Stimulated activated naive B cell treated with anti-CD40 and anti-IgM and Interleukin-4, amounts not matched to agents 10 μg/mL and 1 μg/mL and 100 μg/mL, for 72 hours (primary cell): ENCODE data around the gene SPAG16.

Source experiments
- ATAC-seq, 2 donors: fragments of 150-1000 bp; cut with Tn5 transposase; replicated peaks; 2 replicates each; pipeline ENCODE4 v1.10.0; 2021; ENCODE audit warnings: moderate library complexity in 1 of 2
- DNase-seq: peaks from one replicate; pipeline ENCODE4 v3.0.0; 2021
- H3K27ac Mint-ChIP-seq: one replicate; pipeline ENCODE4 v1.8.0; 2022; ENCODE audit warnings: mild to moderate bottlenecking, mixed read lengths
- H3K27me3 Mint-ChIP-seq, 2 donors: one replicate each; pipeline ENCODE4 v1.8.0; 2022; ENCODE audit warnings: mixed read lengths in 2 of 2
- H3K36me3 Mint-ChIP-seq, 2 donors: one replicate each; pipeline ENCODE4 v1.8.0; 2022; ENCODE audit warnings: mixed read lengths in 2 of 2, mild to moderate bottlenecking in 1 of 2
- H3K4me1 Mint-ChIP-seq, 2 donors: one replicate each; pipeline ENCODE4 v1.8.0; 2022; ENCODE audit warnings: mixed read lengths in 2 of 2, mild to moderate bottlenecking in 1 of 2
- H3K4me3 Mint-ChIP-seq, 2 donors: one replicate each; pipeline ENCODE4 v1.8.0; 2022; ENCODE audit warnings: mild to moderate bottlenecking in 2 of 2, mixed read lengths in 2 of 2, moderate library complexity in 1 of 2
- H3K9me3 Mint-ChIP-seq, 2 donors: one replicate each; pipeline ENCODE4 v1.8.0; 2022; ENCODE audit warnings: mixed read lengths in 2 of 2, mild to moderate bottlenecking in 1 of 2

The SPAG16 gene

DNA sequence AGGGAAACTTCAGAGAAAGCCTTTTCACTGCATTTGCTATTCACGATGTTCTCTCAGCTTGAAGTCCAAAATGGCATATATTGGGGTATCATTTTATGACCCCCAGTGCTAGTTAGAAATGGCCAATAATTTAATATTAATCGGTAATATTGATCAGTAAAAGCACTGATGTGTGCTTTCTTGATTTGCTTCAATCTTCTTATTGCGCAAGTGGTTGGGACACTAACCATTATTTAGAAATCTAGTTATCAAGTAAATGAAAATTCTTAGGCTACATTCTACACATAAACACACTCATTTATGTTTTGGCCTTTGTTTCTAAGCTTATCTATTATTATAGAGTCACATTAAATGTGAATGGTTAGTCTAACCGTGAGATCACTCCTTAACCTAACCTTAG, 1076.9 kb downstream of the SPAG16 start:
- ATAC-seq (no peak), DNase-seq (no peak)
- H3K27me3 Mint-ChIP-seq, result no peaks in the 10 kb centered on the region
- peaks cover 8 to 17% of the 10 kb centered on the region in 2 donors for H3K9me3 Mint-ChIP-seq
- H3K4me3 Mint-ChIP-seq, result no peak overlapping the region
- no peak overlapping the region for H3K27ac Mint-ChIP-seq
- no peaks in the 10 kb centered on the region for H3K4me1 Mint-ChIP-seq
- no peaks in the 10 kb centered on the region for H3K36me3 Mint-ChIP-seq

DNA sequence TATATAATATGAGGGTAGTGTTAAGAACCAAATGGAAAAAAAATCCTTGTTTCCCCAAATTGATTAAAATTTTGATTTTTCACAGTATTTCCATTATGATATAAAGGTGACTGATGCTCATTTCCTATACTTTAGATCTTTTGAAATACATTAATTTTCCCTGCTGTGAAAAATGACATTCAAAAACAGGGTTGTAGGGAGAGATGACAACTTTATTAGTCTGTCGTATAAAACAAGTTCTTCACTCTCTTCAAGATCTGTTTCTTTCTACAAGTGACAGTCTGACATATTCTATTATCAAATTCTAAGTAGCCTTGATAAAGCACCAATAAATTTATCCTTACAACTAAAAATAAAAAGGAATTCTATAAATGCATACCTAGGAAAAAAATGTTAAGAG, 1081.3 kb downstream of the SPAG16 start:
- Mint-ChIP-seq H3K9me3 (no peaks in the 10 kb centered on the region), H3K27ac (no peak overlapping the region), H3K36me3 (no peaks in the 10 kb centered on the region), H3K27me3 (no peaks in the 10 kb centered on the region), H3K4me3 (no peak overlapping the region), H3K4me1 (no peaks in the 10 kb centered on the region)
- ATAC-seq (no peak), DNase-seq (no peak)

DNA sequence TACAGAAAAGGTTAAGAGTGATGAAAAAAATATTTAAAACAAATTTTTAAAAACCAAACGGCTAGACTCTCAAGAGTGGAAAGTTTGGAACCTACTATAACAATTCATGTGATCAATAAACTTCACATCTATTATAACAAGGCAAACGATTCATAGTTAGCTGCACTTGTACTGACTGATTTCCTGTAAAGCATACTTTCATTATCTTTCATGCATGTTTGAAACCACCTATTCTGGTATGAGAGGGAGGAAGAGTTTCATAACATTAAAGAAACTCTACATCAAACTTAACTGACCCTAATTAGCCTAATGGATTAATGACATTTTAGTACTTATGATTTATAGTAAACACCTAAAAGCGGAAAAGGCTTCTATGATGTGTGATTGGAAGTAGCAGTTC, 1082.9 kb downstream of the SPAG16 start:
- no peaks in the 10 kb centered on the region for H3K27me3 Mint-ChIP-seq
- H3K4me3 Mint-ChIP-seq, result no peak overlapping the region
- DNase-seq, result no peak
- no peak overlapping the region for H3K27ac Mint-ChIP-seq
- H3K4me1 Mint-ChIP-seq, result no peaks in the 10 kb centered on the region
- no peaks in the 10 kb centered on the region for H3K9me3 Mint-ChIP-seq
- no peaks in the 10 kb centered on the region for H3K36me3 Mint-ChIP-seq
- no peak for ATAC-seq

DNA sequence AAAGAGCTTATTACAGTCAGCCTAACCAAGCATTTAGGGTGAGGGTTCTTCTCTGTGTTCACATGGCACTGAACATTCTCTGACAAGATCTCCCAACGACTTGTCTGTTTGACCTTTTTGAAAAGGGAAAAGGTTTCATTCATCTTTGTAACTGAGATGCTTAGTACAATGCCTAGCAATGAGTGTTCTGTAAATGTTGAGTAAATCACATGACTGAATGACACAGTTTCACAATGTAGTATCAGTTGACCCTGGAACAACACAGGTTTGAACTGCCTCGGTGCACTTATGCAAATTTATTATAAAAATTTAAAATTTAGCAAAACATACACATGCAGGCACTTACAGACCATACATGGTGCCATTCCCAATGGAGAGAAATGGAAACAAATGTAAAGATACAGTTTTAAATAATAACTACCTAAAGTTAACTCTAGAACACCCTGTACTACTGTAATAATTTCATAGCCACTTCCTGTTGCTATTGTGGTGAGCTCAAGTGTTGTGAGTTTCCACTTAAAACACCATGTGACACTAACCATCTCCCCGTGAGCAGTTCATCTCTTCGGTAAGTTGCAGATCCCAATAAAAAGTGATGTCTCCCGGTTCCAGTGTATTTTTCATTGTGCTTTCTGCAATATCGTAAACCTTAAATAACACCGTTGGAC, 1092.5 kb downstream of the SPAG16 start:
- no peaks in the 10 kb centered on the region for H3K9me3 Mint-ChIP-seq
- no peaks in the 10 kb centered on the region for H3K27me3 Mint-ChIP-seq
- no peaks in the 10 kb centered on the region for H3K36me3 Mint-ChIP-seq
- no peak overlapping the region for H3K4me3 Mint-ChIP-seq
- ATAC-seq (no peak), DNase-seq (no peak)
- no peak overlapping the region for H3K27ac Mint-ChIP-seq
- H3K4me1 Mint-ChIP-seq, result no peaks in the 10 kb centered on the region

DNA sequence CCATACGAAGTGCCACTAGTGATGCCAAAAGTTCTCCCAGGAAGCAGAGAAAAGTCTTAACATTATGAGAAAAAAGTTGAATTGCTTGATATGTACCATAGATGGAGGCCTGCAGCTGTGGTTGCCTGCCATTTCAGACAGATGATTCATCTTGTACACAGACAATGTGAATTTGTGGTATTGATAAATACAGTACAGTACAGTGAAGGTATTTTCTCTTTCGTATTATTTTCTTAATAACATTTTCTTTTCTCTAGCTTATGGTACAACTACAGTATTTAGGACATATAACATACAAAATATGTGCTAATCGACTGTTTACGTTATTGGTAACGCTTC, 1093.0 kb downstream of the SPAG16 start:
- Mint-ChIP-seq H3K9me3 (no peaks in the 10 kb centered on the region), H3K36me3 (no peaks in the 10 kb centered on the region), H3K27ac (no peak overlapping the region), H3K4me1 (no peaks in the 10 kb centered on the region), H3K27me3 (no peaks in the 10 kb centered on the region), H3K4me3 (no peak overlapping the region)
- DNase-seq (no peak), ATAC-seq (no peak)

DNA sequence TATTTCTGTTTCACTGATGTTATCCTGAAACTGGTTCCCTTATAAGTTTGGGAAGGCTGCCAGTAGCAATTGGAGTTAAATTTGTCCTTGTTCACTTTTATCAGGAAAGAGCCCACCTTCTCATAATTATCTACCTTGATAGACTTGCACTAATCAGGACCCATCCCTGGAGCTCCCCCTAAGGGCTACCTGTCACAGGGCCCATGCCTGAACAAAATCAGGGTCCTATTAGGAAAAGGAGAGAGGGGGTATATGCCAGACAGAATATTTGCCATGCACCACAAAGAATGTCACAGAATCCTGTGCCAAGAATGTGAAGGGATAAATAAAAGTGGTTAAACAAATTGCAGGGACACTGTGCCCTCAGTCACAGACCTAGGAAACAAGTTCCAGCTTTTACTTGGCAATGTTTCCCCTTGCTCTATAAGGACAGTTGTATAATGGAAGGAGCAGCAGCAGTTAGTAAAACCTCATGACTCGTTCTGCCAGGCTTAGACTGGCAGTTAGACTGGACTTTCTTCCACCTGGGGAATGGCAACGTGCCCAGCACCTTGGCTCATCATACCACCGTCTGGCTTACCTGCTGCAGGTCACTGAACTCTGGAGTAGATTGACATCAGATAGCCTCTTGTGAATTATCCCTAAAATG, 1094.3 kb downstream of the SPAG16 start:
- no peaks in the 10 kb centered on the region for H3K27me3 Mint-ChIP-seq
- H3K4me1 Mint-ChIP-seq, result no peaks in the 10 kb centered on the region
- no peak overlapping the region for H3K27ac Mint-ChIP-seq
- no peak overlapping the region for H3K4me3 Mint-ChIP-seq
- H3K36me3 Mint-ChIP-seq, result no peaks in the 10 kb centered on the region
- no peaks in the 10 kb centered on the region for H3K9me3 Mint-ChIP-seq
- DNase-seq (no peak), ATAC-seq (no peak)

DNA sequence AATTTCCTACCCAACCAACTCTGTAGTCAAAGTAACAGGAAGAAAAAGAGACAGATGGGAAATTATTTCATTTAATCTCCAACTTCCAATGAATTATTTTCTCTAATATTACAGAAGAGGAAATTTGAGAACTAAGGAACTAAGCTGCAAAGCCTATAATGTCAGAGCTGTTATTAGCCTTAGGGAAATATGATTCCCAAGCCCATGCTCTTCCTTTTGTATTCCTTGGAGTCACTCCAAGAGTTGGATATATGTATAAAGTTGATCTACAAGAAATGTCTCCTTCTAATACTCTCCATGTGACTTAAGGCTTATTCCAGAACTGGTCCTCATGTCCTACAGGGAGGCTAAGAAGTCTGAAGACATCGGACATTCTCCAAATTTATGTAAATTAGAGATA, 1095.0 kb downstream of the SPAG16 start:
- no peaks in the 10 kb centered on the region for H3K4me1 Mint-ChIP-seq
- no peaks in the 10 kb centered on the region for H3K9me3 Mint-ChIP-seq
- no peaks in the 10 kb centered on the region for H3K27me3 Mint-ChIP-seq
- no peak overlapping the region for H3K4me3 Mint-ChIP-seq
- H3K36me3 Mint-ChIP-seq, result no peaks in the 10 kb centered on the region
- DNase-seq (no peak), ATAC-seq (no peak)
- no peak overlapping the region for H3K27ac Mint-ChIP-seq

DNA sequence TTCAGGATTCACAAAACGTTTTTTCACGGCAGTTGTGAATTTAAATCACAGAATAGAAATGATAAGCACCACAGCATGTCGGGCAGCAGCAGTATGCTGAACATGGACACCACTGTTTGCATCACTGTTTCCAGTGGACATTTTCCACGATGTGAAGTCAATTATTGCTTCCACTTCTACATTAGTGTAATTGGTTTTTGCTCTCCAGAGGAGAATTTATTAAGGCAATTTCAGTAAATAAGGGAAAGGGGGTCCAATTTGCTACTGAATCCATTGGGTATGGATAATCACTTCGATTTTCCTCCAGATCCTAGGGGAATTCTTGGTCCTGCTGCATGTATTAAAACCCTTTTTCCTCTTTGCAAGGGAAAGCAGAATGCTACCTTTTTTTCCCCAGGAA, 1096.4 kb downstream of the SPAG16 start:
- no peaks in the 10 kb centered on the region for H3K4me1 Mint-ChIP-seq
- H3K27ac Mint-ChIP-seq, result no peak overlapping the region
- no peaks in the 10 kb centered on the region for H3K36me3 Mint-ChIP-seq
- no peaks in the 10 kb centered on the region for H3K27me3 Mint-ChIP-seq
- no peak overlapping the region for H3K4me3 Mint-ChIP-seq
- H3K9me3 Mint-ChIP-seq, result no peaks in the 10 kb centered on the region
- ATAC-seq, result no peak
- DNase-seq, result no peak

DNA sequence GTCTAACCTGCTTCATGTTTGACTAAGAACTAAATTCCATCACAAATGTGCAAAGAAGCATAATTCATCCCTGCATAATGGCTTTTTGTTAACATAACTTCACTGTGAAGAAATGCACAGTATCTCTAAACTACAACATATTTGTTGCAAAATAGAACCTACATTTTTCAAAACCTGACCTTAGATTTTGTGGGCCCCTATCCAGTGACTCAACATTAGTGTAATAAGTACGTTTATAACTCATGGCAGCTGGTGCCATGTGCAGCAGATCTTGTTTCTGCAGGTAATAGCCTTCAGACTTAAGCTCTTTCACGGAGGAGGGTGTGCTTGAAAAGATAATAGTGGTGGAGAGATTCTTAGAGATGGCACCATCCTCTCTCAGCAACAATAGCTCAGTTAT, 1098.0 kb downstream of the SPAG16 start:
- Mint-ChIP-seq H3K4me1 (no peaks in the 10 kb centered on the region), H3K27me3 (no peaks in the 10 kb centered on the region), H3K36me3 (no peaks in the 10 kb centered on the region), H3K9me3 (no peaks in the 10 kb centered on the region), H3K4me3 (no peak overlapping the region), H3K27ac (no peak overlapping the region)
- ATAC-seq, result no peak
- DNase-seq, result no peak

DNA sequence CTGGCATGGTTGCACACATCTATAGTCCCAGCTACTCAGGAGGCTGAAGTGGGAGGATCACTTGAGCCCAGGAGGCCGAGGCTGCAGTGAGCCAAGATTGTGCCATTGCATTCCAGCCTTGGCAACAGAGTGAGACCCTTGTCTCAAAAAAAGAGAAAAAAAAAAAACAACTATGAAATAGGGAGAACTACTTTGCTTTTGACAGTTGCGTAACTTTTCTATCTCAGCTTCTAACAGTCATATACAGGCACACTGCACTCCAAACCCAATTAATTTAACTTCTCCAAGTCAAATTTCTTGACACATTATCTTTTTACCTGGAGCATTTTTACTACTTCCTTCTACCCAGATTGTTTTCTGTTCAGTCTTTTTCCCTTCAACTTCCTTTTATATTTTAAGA, 1102.5 kb downstream of the SPAG16 start:
- no peaks in the 10 kb centered on the region for H3K9me3 Mint-ChIP-seq
- H3K27me3 Mint-ChIP-seq, result no peaks in the 10 kb centered on the region
- no peak overlapping the region for H3K27ac Mint-ChIP-seq
- H3K36me3 Mint-ChIP-seq, result no peaks in the 10 kb centered on the region
- ATAC-seq (no peak), DNase-seq (no peak)
- H3K4me3 Mint-ChIP-seq, result no peak overlapping the region
- no peaks in the 10 kb centered on the region for H3K4me1 Mint-ChIP-seq

DNA sequence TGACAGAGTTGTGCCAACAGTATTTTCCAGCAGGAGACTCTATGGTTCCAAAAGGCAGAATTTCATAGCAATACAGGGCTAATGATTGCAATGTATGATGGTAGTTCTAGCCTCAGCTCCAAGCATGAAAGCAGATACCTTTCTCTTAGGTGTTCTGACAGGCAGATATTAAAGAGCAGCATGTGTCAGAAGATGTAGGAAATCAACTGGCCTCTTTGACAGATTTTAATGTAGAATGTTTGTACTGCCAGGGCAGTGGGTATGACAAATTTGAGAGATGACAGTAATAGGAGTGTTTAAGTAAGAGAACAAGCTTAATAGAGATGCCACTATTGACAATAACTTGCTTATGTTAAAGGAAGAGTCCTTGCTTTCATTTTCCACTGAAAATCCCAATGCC, 1105.1 kb downstream of the SPAG16 start:
- ATAC-seq, result no peak
- Mint-ChIP-seq H3K9me3 (no peaks in the 10 kb centered on the region), H3K4me3 (no peak overlapping the region), H3K4me1 (no peaks in the 10 kb centered on the region), H3K36me3 (no peaks in the 10 kb centered on the region), H3K27ac (no peak overlapping the region), H3K27me3 (no peaks in the 10 kb centered on the region)
- no peak for DNase-seq

DNA sequence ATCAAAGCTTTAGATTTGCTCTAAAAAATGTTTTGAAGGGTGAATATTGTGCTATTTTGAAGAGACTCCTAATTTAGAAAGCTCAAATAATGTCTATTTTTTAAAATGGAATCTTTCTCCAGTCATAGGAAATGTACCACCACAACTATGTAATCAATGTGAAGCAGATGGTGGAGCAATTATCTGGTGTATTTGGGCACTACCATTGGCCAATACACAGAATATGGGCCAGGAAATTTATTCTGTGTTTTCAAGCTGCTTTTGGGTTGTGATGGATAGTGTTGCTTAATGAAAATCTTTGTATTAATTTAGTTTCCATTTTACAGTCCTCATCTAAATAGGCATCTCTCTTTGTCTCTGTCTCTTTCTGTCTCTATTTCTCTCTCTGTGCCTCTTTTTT, 1109.5 kb downstream of the SPAG16 start:
- Mint-ChIP-seq H3K4me3 (no peak overlapping the region), H3K4me1 (no peaks in the 10 kb centered on the region), H3K27ac (no peak overlapping the region), H3K9me3 (no peaks in the 10 kb centered on the region), H3K36me3 (no peaks in the 10 kb centered on the region), H3K27me3 (no peaks in the 10 kb centered on the region)
- ATAC-seq (no peak), DNase-seq (no peak)

DNA sequence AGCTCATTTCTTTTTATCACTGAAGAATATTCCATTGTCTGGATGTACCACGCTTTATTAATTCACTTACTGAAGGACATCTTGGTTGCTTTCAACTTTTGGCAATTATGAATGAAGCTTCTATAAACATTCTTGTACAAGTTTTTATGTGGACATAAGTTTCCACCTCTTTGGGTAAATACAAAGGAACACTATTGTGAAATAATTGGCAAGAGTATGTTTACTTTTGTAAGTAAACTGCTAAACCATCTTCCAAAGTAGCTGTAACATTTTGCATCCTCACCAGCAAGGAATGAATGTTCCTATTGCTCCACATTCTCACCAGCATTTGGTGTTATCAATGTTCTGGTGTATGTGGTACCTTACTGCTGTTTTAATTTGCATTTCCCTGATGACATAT, 1110.8 kb downstream of the SPAG16 start:
- Mint-ChIP-seq H3K27ac (no peak overlapping the region), H3K9me3 (no peaks in the 10 kb centered on the region), H3K4me1 (no peaks in the 10 kb centered on the region), H3K4me3 (no peak overlapping the region), H3K27me3 (no peaks in the 10 kb centered on the region), H3K36me3 (no peaks in the 10 kb centered on the region)
- DNase-seq (no peak), ATAC-seq (no peak)

DNA sequence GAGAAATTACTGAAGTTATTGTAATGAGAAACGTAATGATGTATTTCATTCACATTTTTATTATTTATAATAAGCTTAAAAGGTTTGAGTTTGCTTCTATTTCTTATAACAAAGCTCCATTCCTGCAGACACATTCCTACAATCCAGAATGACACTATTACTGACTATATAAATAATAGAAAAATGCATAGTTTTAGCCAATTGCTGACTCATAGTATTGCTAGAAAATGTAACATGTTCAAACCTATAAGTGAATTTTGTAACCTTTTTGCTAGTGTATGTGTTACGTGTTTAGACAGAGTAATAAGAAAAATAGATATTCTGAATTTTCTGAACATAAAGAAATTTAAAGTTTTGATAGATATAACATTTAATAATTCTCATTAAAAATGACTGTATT, 1117.3 kb downstream of the SPAG16 start:
- DNase-seq (no peak), ATAC-seq (no peak)
- no peak overlapping the region for H3K4me3 Mint-ChIP-seq
- no peak overlapping the region for H3K27ac Mint-ChIP-seq
- H3K9me3 Mint-ChIP-seq, result no peaks in the 10 kb centered on the region
- H3K36me3 Mint-ChIP-seq, result no peaks in the 10 kb centered on the region
- no peaks in the 10 kb centered on the region for H3K27me3 Mint-ChIP-seq
- H3K4me1 Mint-ChIP-seq, result no peaks in the 10 kb centered on the region

DNA sequence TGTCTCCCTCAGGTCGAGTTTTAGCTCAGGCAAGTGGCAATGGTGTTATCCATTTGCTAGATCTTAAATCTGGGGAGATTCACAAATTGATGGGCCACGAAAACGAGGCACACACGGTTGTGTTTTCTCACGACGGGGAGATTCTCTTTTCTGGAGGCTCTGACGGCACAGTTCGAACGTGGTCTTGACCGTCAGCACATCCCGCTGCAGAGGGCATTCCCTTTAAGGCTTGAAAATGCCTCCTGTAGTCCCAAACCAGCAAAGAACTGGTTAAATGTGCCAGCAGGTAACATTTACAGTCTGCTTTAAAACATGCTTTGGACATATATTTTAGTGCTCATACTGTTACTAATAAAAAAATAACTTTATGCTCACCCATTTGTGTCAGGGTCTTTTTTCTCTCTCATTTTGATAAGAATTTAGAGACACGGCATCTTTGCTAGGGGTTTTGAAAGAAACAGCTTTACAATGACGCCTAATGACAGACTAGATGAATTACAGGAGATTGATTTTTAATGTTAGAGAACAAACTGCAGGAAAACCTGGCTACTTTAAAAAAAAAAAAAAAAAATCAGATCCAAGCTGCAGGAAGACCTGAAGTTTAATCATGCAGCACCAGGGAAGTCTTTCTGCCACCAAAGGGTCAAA, 1126.0 kb downstream of the SPAG16 start:
- H3K27me3 Mint-ChIP-seq, result no peaks in the 10 kb centered on the region
- H3K27ac Mint-ChIP-seq, result no peak overlapping the region
- no peaks in the 10 kb centered on the region for H3K36me3 Mint-ChIP-seq
- DNase-seq (no peak), ATAC-seq (no peak)
- H3K9me3 Mint-ChIP-seq, result peaks cover 0 to 1% of the 10 kb centered on the region in 2 donors
- H3K4me1 Mint-ChIP-seq, result no peaks in the 10 kb centered on the region
- H3K4me3 Mint-ChIP-seq, result no peak overlapping the region
